ENCODE measurements around the gene GAREM1. TPM values are rescaled to one million over a fixed set of nuclear protein-coding genes. Genes with fewer than 3 reads are reported as not detected.
"Not testable (repeated sequence)": the region's sequence is repeated elsewhere in the genome, so short reads cannot be mapped to it uniquely, and the experiment has no call there.

GAREM1 gene
- total RNA-seq, 1 donor, result 0.86 TPM

DNA sequence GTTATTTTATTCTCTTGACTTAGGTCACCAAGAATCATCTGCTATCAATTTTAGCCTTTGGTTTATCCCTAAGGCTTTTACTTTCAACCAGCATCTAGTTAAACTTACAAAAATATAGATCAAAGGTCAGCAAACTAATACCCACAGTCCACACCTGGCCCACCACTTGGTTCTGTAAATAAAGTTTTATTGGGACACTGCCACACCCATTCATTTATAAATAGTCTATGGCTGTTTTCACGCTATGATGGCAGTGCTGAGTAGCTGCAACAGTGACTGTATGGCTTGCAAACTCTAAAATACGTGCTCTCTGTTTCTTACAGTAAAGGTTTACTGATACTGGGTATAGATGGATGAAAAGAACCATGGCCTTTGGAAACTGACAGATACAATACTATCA, 173.8 kb downstream of the GAREM1 start:
- H3K4me3 ChIP-seq (ENCODE audit: low read depth, low read length), result no peak overlapping the region
- TF ChIP-seq, protein P1, sequence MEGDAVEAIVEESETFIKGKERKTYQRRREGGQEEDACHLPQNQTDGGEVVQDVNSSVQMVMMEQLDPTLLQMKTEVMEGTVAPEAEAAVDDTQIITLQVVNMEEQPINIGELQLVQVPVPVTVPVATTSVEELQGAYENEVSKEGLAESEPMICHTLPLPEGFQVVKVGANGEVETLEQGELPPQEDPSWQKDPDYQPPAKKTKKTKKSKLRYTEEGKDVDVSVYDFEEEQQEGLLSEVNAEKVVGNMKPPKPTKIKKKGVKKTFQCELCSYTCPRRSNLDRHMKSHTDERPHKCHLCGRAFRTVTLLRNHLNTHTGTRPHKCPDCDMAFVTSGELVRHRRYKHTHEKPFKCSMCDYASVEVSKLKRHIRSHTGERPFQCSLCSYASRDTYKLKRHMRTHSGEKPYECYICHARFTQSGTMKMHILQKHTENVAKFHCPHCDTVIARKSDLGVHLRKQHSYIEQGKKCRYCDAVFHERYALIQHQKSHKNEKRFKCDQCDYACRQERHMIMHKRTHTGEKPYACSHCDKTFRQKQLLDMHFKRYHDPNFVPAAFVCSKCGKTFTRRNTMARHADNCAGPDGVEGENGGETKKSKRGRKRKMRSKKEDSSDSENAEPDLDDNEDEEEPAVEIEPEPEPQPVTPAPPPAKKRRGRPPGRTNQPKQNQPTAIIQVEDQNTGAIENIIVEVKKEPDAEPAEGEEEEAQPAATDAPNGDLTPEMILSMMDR (IDR thresholded peaks at IDR 0.05; ENCODE audit: insufficient read depth, low read depth, low read length), result no peak
- DNase-seq (ENCODE audit: low read depth), result no peak

DNA sequence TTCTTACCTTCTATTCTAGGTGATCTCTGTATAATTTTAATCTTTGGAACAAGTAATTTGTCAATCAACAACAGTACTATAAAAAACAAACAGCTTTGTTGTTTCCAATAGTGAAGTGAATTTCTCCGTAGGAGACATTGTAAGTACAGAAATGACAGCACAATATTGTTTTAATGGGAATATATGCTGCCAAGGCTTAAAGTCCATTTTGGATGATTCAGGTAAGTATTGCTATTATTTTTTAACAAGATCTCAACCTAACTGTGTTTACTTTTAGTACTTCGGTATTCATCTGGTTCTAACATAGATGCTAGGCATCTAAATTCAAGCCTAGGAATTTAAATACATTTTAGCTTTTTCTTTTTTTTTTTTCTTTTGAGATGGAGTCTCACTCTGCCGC, 175.1 kb downstream of the GAREM1 start:
- H3K4me3 ChIP-seq (ENCODE audit: low read depth, low read length), result no peak overlapping the region
- TF ChIP-seq, protein P1 (IDR thresholded peaks at IDR 0.05; ENCODE audit: insufficient read depth, low read depth, low read length), result no peak
- no peak for DNase-seq (ENCODE audit: low read depth)

DNA sequence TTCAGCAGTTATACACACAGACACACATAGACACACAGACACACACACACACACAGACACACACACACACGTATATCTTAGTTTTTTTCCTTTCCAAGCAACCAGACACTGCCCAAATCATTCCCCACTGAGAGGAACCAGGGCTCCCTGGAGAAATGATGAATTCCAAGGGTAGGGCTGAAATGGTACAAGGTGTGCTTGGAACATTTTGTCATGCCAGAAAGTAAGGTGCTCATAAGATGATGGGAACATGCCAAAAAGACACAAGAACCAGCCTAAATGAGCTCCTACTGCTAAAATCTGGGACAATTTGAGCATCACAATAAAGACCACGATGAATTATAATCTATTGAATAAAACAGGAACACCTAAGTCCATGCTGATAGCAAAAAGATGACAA, 177.6 kb downstream of the GAREM1 start:
- no peak overlapping the region for H3K4me3 ChIP-seq (ENCODE audit: low read depth, low read length)
- no peak for DNase-seq (ENCODE audit: low read depth)
- TF ChIP-seq, protein P1 (IDR thresholded peaks at IDR 0.05; ENCODE audit: insufficient read depth, low read depth, low read length), result no peak

DNA sequence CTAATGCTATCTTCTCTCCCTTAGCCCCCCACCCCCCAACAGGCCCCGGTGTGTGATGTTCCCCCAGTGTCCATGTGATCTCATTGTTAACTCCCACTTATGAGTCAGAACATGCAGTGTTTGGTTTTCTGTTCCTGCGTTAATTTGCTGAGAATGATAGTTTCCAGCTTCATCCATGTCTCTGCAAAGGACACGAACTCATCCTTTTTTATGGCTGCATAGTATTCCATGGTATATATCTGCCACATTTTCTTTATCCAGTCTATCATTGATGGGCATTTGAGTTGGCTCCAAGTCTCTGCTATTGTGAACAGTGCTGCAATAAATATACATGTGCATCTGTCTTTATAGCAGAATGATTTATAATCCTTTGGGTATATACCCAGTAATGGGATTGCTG, 179.1 kb downstream of the GAREM1 start:
- DNase-seq (ENCODE audit: low read depth); H3K4me3 ChIP-seq (ENCODE audit: low read depth, low read length): not testable (repeated sequence)

DNA sequence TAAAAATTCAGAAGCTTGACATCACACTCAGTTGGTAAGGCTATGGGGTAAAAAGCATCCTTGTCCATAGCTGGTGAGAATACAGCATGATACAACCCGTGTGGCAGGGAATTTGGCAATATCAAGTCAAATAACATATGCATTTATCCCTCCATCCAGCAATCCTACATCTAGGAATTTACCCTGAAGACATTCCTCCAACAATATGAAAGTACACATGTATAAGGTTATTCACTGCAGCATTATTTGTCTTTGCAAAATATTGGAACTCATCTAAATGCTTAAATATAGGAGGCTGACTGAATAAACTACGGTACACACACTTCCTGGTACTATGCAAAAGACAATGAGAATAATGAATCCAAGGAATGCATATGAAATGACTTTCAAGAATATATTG, 179.9 kb downstream of the GAREM1 start:
- DNase-seq (ENCODE audit: low read depth), result no peak
- TF ChIP-seq, protein P1 (IDR thresholded peaks at IDR 0.05; ENCODE audit: insufficient read depth, low read depth, low read length), result no peak
- H3K4me3 ChIP-seq (ENCODE audit: low read depth, low read length), result no peak overlapping the region

DNA sequence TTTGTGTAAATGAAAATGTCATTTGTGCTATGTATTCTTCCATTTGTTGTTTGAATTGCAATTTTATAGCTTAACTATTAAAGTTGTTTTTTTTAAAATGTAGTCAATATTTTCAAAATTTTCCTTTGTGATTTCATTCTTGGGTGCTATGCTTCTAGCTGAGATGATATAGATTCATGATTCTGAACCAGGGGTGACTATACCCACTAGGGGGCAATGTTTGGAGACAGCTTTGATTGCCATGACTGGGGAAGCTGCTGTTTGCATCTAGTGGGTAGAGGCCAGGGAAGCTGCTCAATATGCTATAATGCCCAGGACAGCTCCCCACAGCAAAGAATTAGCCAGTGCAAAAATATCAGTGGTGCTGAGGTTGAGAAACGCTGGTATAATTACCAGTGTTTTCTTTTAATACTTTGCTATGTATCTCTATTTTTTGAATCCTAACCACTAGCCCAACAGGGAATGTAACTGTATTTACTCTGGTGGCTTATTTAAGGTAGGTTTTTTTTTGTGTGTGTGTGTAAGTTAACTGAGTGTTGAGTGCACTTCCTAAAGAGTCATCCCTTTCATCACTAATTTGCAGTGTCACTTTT, 181.1 kb downstream of the GAREM1 start:
- TF ChIP-seq, protein P1 (IDR thresholded peaks at IDR 0.05; ENCODE audit: insufficient read depth, low read depth, low read length), result peak; percentile 77
- DNase-seq (ENCODE audit: low read depth), result peak; percentile 58
- no peak overlapping the region for H3K4me3 ChIP-seq (ENCODE audit: low read depth, low read length)

DNA sequence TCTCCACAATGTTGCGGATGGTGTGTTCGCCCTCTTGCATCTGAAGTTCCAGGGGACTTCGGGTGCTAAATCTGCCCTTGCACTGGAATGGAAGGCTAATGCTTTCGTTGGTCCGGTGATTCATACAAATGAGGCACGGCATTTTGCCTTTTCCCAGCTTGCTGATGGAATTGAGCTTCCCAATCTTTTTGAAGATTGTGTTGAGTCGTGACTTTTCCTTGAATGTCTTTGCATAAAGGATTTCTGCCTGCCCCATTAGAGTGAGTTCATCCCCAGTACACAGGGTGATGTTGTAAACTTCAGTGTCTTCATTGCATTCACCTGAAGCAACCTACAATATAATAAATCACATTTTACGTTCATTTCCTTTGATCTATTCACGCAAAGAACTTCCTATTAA, 182.8 kb downstream of the GAREM1 start:
- H3K4me3 ChIP-seq (ENCODE audit: low read depth, low read length), result no peak overlapping the region
- DNase-seq (ENCODE audit: low read depth), result no peak
- TF ChIP-seq, protein P1 (IDR thresholded peaks at IDR 0.05; ENCODE audit: insufficient read depth, low read depth, low read length), result no peak

Data from fibroblast of villous mesenchyme (primary cell).